Spinal cord (tissue), 10 donors: ENCODE data around the gene PLAAT4. TPM values are rescaled to one million over a fixed set of nuclear protein-coding genes. Genes with fewer than 3 reads are reported as not detected.
"Not testable (repeated sequence)": the region's sequence is repeated elsewhere in the genome, so short reads cannot be mapped to it uniquely, and the experiment has no call there.

Experiments
- DNase-seq, 6 donors: peaks; one replicate each; pipeline versions ENCODE4 v3.0.0 to v3.0.0-alpha.2; 2013 to 2015; ENCODE audit warnings: low spot score in 6 of 6, low read depth in 4 of 6
- H3K27ac ChIP-seq: one replicate; pipeline ENCODE4 v1.5.1; 2013; ENCODE audit warnings: low read depth, low read length, control low read depth
- H3K27me3 ChIP-seq: one replicate; pipeline ENCODE4 v1.6.1; 2013; ENCODE audit warnings: low read length; ENCODE audit not compliant: control insufficient read depth, insufficient read depth
- H3K36me3 ChIP-seq: one replicate; pipeline ENCODE4 v1.6.1; 2013; ENCODE audit warnings: low read length; ENCODE audit not compliant: control insufficient read depth, insufficient read depth
- H3K4me1 ChIP-seq: one replicate; pipeline ENCODE4 v1.6.1; 2013; ENCODE audit warnings: low read length; ENCODE audit not compliant: control insufficient read depth, insufficient read depth
- H3K4me3 ChIP-seq: one replicate; pipeline ENCODE4 v1.5.1; 2013; ENCODE audit warnings: low read depth, low read length, control low read depth
- H3K9me3 ChIP-seq: one replicate; pipeline ENCODE4 v1.6.1; 2013; ENCODE audit warnings: low read length; ENCODE audit not compliant: control insufficient read depth, insufficient read depth
- WGBS: methylation state at CpG from one replicate; pipeline ENCODE4 v1.1.5; 2013; ENCODE audit warnings: missing lambda C conversion rate; ENCODE audit not compliant: insufficient coverage; 5-methylcytosine and 5-hydroxymethylcytosine counted together
- polyA plus RNA-seq, 2 donors: library from polyadenylated mRNA; unstranded; fragments of 120-200 nt; gene quantifications; one replicate each; pipeline ENCODE4 v1.2.1, GENCODE V29; 2013; ENCODE audit not compliant: insufficient read length in 2 of 2
- total RNA-seq, 2 donors: library from RNA; depleted of rRNA in 1 of 2; stranded (reverse); fragments of 120-200 nt in 1 of 2; fragments of >200 nt in 1 of 2; gene quantifications; one replicate each; pipeline versions ENCODE4 v1.2.3 to v1.2.4, GENCODE V29; 2013 to 2014
- donor health status: healthy.

PLAAT4 gene
- total and polyA plus RNA-seq, 4 donors, result 11.6 to 45.3 (median 13.6) TPM

DNA sequence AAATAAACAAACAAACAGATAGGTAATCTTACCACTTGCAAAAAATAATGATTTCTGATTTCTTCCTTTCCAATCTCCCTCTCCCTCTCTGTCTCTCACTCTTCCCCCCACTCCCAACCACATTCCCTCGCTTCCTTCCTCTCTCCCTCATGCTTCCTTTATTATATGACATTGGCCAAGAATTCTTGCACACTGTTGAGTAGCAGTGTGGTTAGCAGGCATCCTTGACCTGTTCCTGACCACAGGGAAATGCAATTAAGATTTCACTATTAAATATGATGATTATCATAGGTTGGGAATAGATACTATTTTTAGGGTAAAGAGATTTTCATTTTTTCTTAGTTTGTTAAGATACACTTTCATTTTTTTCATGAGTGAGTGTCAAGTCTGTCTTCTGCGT, 14.7 kb upstream of the PLAAT4 start:
- H3K4me1 ChIP-seq, result no peaks in the 10 kb centered on the region
- DNase-seq, result no peak
- no peak overlapping the region for H3K27ac ChIP-seq
- H3K4me3 ChIP-seq, result no peak overlapping the region
- no peaks in the 10 kb centered on the region for H3K36me3 ChIP-seq
- WGBS, result no CpG with 5 or more reads among the region's 2 CpGs
- H3K9me3 ChIP-seq, result no peaks in the 10 kb centered on the region
- H3K27me3 ChIP-seq, result no peaks in the 10 kb centered on the region

DNA sequence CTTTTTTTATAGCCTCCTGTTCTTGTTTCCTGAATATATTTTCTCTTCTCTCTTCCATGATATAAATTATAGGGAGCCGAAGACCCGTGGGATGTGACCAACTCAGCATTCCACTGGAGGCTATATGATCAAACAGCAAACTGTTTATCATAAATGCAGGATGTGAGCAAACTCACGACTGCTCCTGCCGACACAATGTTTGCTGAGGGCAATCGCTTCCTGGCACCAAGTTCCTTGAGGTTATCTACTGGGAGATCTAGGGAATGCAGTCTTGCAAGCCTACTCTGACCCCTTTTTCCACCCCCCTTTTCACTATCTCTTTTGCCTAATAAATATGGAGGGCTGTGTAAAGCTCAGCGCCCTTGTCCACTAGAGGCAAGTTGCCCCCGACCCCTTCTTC, 13.5 kb upstream of the PLAAT4 start:
- no peak for DNase-seq
- H3K4me1 ChIP-seq, result no peaks in the 10 kb centered on the region
- no CpG with 5 or more reads among the region's 7 CpGs for WGBS
- no peaks in the 10 kb centered on the region for H3K27me3 ChIP-seq
- H3K36me3 ChIP-seq, result no peaks in the 10 kb centered on the region
- H3K4me3 ChIP-seq, result no peak overlapping the region
- H3K27ac ChIP-seq, result no peak overlapping the region
- no peaks in the 10 kb centered on the region for H3K9me3 ChIP-seq

DNA sequence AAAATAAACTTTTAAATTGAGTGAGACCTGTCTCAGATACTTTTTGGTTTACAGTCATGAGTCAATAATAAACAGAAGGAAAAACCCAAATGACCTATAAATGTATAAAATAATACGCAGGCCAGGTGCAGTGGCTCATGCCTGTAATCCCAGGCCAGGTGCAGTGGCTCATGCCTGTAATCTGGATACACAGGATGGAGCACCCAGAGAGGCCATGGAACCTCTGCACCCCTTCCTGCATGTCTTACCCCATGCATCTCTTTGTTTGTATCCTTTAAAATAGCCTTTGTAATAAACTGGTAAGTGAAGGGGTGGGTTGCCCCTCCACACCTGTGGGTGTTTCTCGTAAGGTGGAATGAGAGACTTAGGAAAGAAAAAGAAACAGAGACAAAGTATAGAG, 8.9 kb upstream of the PLAAT4 start:
- H3K9me3 ChIP-seq, result no peaks in the 10 kb centered on the region
- DNase-seq, result no peak
- no peaks in the 10 kb centered on the region for H3K27me3 ChIP-seq
- no peak overlapping the region for H3K27ac ChIP-seq
- whole genome bisulfite sequencing, result 70% methylated on average over 1 of the region's 2 CpGs
- no peaks in the 10 kb centered on the region for H3K36me3 ChIP-seq
- H3K4me3 ChIP-seq, result no peak overlapping the region
- H3K4me1 ChIP-seq, result no peaks in the 10 kb centered on the region

DNA sequence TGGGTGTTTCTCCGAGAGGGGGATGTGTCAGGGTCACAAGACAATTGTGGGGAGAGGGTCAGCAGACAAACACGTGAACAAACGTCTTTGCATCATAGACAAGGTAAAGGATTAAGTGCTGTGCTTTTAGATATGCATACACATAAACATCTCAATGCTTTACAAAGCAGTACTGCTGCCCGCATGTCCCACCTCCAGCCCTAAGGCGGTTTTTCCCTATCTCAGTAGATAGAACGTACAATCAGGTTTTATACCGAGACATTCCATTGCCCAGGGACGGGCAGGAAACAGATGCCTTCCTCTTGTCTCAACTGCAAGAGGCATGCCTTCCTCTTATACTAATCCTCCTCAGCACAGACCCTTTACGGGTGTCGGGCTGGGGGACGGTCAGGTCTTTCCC, 8.5 kb upstream of the PLAAT4 start:
- not testable (repeated sequence) for H3K36me3 ChIP-seq, H3K4me3 ChIP-seq, DNase-seq, H3K27me3 ChIP-seq, H3K9me3 ChIP-seq, H3K27ac ChIP-seq, H3K4me1 ChIP-seq
- no CpG with 5 or more reads among the region's 11 CpGs for WGBS

DNA sequence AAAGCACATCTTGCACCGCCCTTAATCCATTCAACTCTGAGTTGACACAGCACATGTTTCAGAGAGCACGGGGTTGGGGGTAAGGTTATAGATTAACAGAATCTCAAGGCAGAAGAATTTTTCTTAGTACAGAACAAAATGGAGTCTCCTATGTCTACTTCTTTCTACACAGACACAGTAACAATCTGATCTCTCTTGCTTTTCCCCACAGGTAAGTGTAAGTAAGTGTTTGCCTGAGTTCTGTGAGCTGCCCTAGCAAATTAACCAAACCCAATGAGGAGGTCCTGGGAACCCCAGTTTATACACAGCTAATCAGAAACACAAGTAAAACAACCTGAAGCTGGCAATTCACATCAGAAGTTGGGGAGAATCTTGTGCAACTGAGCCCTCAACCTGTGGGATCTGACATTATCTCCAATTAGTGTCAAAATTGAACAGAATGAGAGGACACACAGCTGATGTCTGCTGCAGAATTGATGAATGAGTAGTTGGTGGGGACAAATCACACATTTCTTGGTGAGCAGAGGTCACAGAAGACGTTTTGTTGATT, 7.8 kb upstream of the PLAAT4 start:
- H3K27me3 ChIP-seq, H3K36me3 ChIP-seq, H3K4me1 ChIP-seq, H3K9me3 ChIP-seq, H3K4me3 ChIP-seq, DNase-seq, H3K27ac ChIP-seq: not testable (repeated sequence)
- 69% methylated on average over 1 of the region's 3 CpGs for WGBS

DNA sequence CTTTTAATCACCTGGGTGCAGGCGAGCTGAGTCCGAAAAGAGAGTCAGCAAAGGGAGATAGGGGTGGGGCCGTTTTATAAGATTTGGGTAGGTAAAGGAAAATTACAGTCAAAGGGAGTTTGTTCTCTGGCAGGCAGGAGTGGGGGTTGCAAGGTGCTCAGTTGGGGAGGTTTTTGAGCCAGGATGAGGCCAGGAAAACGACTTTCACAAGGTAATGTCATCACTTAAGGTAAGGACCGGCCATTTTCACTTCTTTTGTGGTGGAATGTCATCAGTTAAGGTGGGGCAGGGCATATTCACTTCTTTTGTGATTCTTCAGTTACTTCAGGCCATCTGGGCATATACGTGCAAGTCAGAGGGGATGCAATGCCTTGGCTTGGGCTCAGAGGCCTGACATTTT, 7.2 kb upstream of the PLAAT4 start:
- not testable (repeated sequence) for H3K9me3 ChIP-seq, H3K4me3 ChIP-seq, H3K4me1 ChIP-seq, H3K27ac ChIP-seq, H3K36me3 ChIP-seq, DNase-seq, H3K27me3 ChIP-seq
- 40% methylated on average over 5 of the region's 6 CpGs for WGBS

DNA sequence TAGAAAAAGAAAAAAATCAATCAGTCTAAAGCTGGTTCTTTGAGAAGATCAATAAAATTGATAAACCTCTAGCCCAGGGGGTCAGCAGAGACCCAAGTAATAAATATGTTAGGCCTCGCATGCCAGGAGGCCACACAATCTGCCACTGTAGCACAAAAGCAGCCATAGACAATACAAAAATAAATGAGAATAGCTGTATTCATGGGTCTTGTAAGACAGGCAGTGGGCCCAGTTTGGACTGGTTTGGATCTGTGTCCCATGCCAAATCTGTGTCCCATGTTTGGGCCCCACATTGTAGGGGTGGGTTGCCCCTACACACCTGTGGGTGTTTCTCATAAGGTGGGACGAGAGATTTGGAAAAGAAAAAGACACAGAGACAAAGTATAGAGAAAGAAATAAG, 6.6 kb upstream of the PLAAT4 start:
- H3K27ac ChIP-seq, result no peak overlapping the region
- no peak for DNase-seq
- H3K9me3 ChIP-seq, result no peaks in the 10 kb centered on the region
- H3K4me3 ChIP-seq, result no peak overlapping the region
- WGBS, result no CpG with 5 or more reads among the region's 2 CpGs
- no peaks in the 10 kb centered on the region for H3K36me3 ChIP-seq
- H3K27me3 ChIP-seq, result no peaks in the 10 kb centered on the region
- no peaks in the 10 kb centered on the region for H3K4me1 ChIP-seq

DNA sequence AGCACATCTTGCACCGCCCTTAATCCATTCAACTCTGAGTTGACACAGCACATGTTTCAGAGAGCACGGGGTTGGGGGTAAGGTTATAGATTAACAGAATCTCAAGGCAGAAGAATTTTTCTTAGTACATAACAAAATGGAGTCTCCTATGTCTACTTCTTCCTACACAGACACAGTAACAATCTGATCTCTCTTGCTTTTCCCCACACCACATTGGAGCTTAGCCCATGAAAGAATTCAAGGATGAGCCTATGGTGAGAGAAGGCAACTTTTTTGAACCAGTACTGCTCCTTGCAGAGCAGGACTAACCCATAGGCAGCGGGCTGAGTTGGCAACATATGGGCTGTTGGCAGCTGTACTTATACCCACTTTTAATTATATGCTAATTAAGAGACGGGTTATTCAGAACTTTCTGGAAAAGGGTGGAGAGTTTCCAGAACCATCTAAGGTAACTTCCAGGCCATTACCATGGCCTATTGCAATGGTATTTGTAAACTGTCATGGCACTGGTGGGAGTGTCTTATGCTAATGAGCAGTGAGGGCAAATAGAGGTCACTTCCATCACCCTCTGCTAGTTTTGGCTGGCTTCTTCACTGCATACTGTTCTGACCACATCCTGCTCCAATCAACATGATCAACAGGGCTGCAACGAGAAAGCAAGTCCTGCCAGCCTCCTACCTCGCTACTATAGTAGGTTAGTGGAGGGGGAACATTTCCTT, 5.4 kb upstream of the PLAAT4 start:
- not testable (repeated sequence) for DNase-seq, H3K27ac ChIP-seq

DNA sequence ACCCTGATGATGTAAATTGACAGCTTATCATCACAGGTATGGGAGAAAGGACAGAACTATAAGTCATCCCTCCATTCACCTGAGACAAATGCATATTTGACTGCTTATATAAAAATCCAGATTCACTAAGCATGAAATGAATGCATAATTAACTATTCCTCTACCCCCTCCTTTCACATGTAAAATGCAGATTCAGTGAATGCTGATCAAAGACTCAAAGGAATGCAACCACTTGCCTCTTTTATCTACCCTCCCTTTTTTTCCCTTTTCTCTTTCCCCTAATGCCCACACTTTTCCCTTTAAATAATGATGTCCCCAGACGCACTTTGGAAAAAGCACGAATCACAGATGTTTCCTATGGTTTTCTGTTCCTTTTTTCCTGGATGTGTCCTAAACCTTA, 4.5 kb upstream of the PLAAT4 start:
- Histone ChIP-seq H3K4me1 (peaks cover 13% of the 10 kb centered on the region), H3K27me3 (no peaks in the 10 kb centered on the region), H3K27ac (no peak overlapping the region), H3K4me3 (no peak overlapping the region), H3K9me3 (no peaks in the 10 kb centered on the region), H3K36me3 (no peaks in the 10 kb centered on the region)
- 25% methylated on average over 2 of the region's 2 CpGs for WGBS
- no peak for DNase-seq

More for the DNA sequence above, 5.4 kb upstream of the PLAAT4 start:
- H3K4me1 ChIP-seq, H3K4me3 ChIP-seq, H3K9me3 ChIP-seq, H3K36me3 ChIP-seq, H3K27me3 ChIP-seq: not testable (repeated sequence)
- WGBS, result no CpG with 5 or more reads among the region's 6 CpGs

DNA sequence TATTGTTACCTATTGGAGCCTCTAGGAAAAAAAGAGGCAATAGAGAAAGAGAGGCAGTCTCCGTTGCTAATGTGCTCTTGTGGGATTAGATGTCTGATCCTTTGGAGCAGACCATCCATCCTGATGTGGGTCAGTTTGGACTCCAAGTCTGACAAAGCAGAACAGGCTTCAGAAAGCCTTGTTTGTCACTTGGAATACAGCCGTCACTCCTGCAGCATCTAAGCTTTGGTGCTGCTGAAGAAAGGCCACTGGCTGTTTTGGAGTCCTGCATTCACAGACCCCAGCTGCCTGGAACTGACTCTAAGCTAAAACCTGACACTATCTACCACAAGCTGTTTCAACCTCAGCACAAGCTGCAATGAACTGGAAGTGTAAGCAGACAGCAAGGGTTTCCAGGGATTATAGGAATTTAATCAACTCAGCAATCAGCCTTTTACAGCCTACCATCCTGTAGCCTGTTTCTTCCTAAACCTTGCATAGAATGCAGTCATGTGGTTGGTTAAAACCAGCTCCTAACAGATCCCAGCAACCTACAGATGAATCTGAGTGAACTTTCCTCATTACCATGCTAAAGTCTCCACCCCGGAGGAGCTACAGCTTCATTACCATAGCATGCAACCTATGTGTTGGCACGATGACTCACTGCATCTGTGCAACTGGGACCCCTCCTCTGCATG, 3.7 kb upstream of the PLAAT4 start:
- H3K36me3 ChIP-seq, result no peaks in the 10 kb centered on the region
- WGBS, result 51% methylated on average over 4 of the region's 4 CpGs
- H3K9me3 ChIP-seq, result no peaks in the 10 kb centered on the region
- H3K27me3 ChIP-seq, result no peaks in the 10 kb centered on the region
- H3K4me1 ChIP-seq, result peaks cover 21% of the 10 kb centered on the region
- DNase-seq, result no peak
- no peak overlapping the region for H3K4me3 ChIP-seq
- H3K27ac ChIP-seq, result no peak overlapping the region
